Activated CD4-positive, alpha-beta T cell treated with anti-CD3 and anti-CD28 coated beads for 36 hours (primary cell): ENCODE results near the gene LTB. TPM values are rescaled to one million over a fixed set of nuclear protein-coding genes. Genes with fewer than 3 reads are reported as not detected.

Source experiments
- ATAC-seq: fragments of 200-7000 bp; cut with Tn5 transposase; one replicate; pipeline ENCODE4 v1.10.0; 2021; ENCODE audit warnings: mild to moderate bottlenecking, moderate library complexity
- CTCF ChIA-PET: fragments of 350-600 bp; sonication (Branson Sonifier 250); formaldehyde crosslinking; loops from one replicate; lab custom pipeline; 2021; ENCODE audit warnings: antibody characterized with exemption; lab: Charles Lee
- POLR2A ChIA-PET: fragments of 350-600 bp; sonication (Branson Sonifier 250); formaldehyde crosslinking; loops from one replicate; lab custom pipeline; 2021; ENCODE audit warnings: antibody characterized with exemption, inconsistent platforms; lab: Charles Lee
- DNase-seq: peaks from one replicate; pipeline ENCODE4 v3.0.0-alpha.2; 2020
- H3K27ac Mint-ChIP-seq: one replicate; pipeline ENCODE4 v1.8.0; 2021; ENCODE audit warnings: mixed read lengths
- H3K27me3 Mint-ChIP-seq: one replicate; pipeline ENCODE4 v1.8.0; 2021; ENCODE audit warnings: mixed read lengths
- H3K36me3 Mint-ChIP-seq: one replicate; pipeline ENCODE4 v1.8.0; 2021; ENCODE audit warnings: low read depth, mixed read lengths
- H3K4me1 Mint-ChIP-seq: one replicate; pipeline ENCODE4 v1.8.0; 2021; ENCODE audit warnings: mixed read lengths
- H3K4me3 Mint-ChIP-seq: one replicate; pipeline ENCODE4 v1.8.0; 2021; ENCODE audit warnings: mild to moderate bottlenecking, moderate library complexity, mixed read lengths
- H3K9me3 Mint-ChIP-seq: one replicate; pipeline ENCODE4 v1.8.0; 2021; ENCODE audit warnings: low read depth, mixed read lengths
- intact Hi-C, 2 experiments: fragments of 100-400 bp; cut with DNase I in 1 of 2; cut with micrococcal nuclease in 1 of 2; formaldehyde crosslinking; loops; one replicate each; pipeline versions ENCODE4 v1.14.2 to v1.15.1; 2022 to 2024; cut with DNase I, micrococcal nuclease
- total RNA-seq, 2 experiments: library from RNA; stranded (reverse); gene quantifications; one replicate each; pipeline ENCODE4 v1.2.3, GENCODE V29; 2021

Gene LTB
- 10 to 100 TPM; 44.9 to 73.3 TPM for total RNA-seq

GRCh38 chr6:31582230-31582643 is at the start of gene LTB:
TSS of gene LTB (minus strand) at chr6:31582424. CDS start at chr6:31582417, 7 bp downstream.
- ChIA-PET POLR2A (interaction anchor here (0.9 to 1.7 kb wide), 6 partner anchors 8 to 42 kb away, joined by 3 to 8 read pairs (median 4); partner anchors contain the start of gene DDX39B), CTCF (interaction anchor here (0.8 to 28.5 kb wide), 9 partner anchors 6 to 412 kb away, joined by 3 to 873 read pairs (median 5); partner anchors contain the start of genes ATP6V1G2, DDX39B, LST1 and LTA)
- intact Hi-C loops, result no loop called here
- Mint-ChIP-seq H3K27me3 (no peaks in the 10 kb centered on the region), H3K27ac (peak within 1 kb of the TSS; percentile 97), H3K4me1 (peaks cover 65% of the 10 kb centered on the region), H3K36me3 (peaks cover 28% of the 10 kb centered on the region), H3K4me3 (peak within 1 kb of the TSS; percentile 97), H3K9me3 (no peaks in the 10 kb centered on the region)
- ATAC-seq (peak; percentile 8), DNase-seq (peak; percentile 60)

- Mint-ChIP-seq H3K27ac (no peak overlapping the region), H3K4me1 (no peaks in the 10 kb centered on the region), H3K27me3 (no peaks in the 10 kb centered on the region), H3K36me3 (peaks cover 81% of the 10 kb centered on the region), H3K4me3 (no peak overlapping the region), H3K9me3 (no peaks in the 10 kb centered on the region)
- intact Hi-C loops, result no loop called here
- CTCF ChIA-PET, result no interaction called here
- no peak for DNase-seq
- POLR2A ChIA-PET, result no interaction called here
- ATAC-seq, result no peak
These were observed 49.6 kb upstream of the LTB start for GRCh38 chr6:31631681-31632278.

- Mint-ChIP-seq H3K4me3 (no peak overlapping the region), H3K9me3 (no peaks in the 10 kb centered on the region), H3K36me3 (peaks cover 81% of the 10 kb centered on the region), H3K4me1 (no peaks in the 10 kb centered on the region), H3K27ac (no peak overlapping the region), H3K27me3 (no peaks in the 10 kb centered on the region)
- intact Hi-C loops, result no loop called here
- ChIA-PET CTCF (no interaction called here), POLR2A (no interaction called here)
- no peak for ATAC-seq
- DNase-seq, result no peak
These were observed 49.0 kb upstream of the LTB start for GRCh38 chr6:31631209-31631608.

- H3K4me1 Mint-ChIP-seq, result no peaks in the 10 kb centered on the region
- intact Hi-C loops, result no loop called here
- H3K4me3 Mint-ChIP-seq, result no peak overlapping the region
- H3K27me3 Mint-ChIP-seq, result no peaks in the 10 kb centered on the region
- ChIA-PET POLR2A (interaction anchor here (5.1 kb wide), 1 partner anchor 9 kb away, joined by 29 read pairs; no protein-coding TSS in a partner anchor), CTCF (interaction anchor here (0.7 kb wide), 1 partner anchor 24 kb away, joined by 3 read pairs; no protein-coding TSS in a partner anchor)
- no peaks in the 10 kb centered on the region for H3K9me3 Mint-ChIP-seq
- no peak for ATAC-seq
- H3K36me3 Mint-ChIP-seq, result peaks cover 83% of the 10 kb centered on the region
- peak overlapping the region; percentile 7 for H3K27ac Mint-ChIP-seq
- no peak for DNase-seq
These were observed 48.1 kb upstream of the LTB start for GRCh38 chr6:31630177-31630934.

GRCh38 chr6:31629014-31629413 is 46.8 kb upstream of the LTB start:
- CTCF ChIA-PET, result interaction anchor here (1.4 kb wide), 1 partner anchor 11 kb away, joined by 3 read pairs; no protein-coding TSS in a partner anchor
- POLR2A ChIA-PET, result interaction anchor here (5.1 kb wide), 1 partner anchor 10 kb away, joined by 29 read pairs; no protein-coding TSS in a partner anchor
- Mint-ChIP-seq H3K4me1 (no peaks in the 10 kb centered on the region), H3K36me3 (peaks cover 87% of the 10 kb centered on the region), H3K27me3 (no peaks in the 10 kb centered on the region), H3K27ac (no peak overlapping the region), H3K4me3 (no peak overlapping the region), H3K9me3 (no peaks in the 10 kb centered on the region)
- DNase-seq, result no peak
- no peak for ATAC-seq
- intact Hi-C loops, result no loop called here

- Mint-ChIP-seq H3K36me3 (peaks cover 84% of the 10 kb centered on the region), H3K4me3 (no peak overlapping the region), H3K9me3 (no peaks in the 10 kb centered on the region), H3K27ac (no peak overlapping the region), H3K27me3 (no peaks in the 10 kb centered on the region), H3K4me1 (peaks cover 2% of the 10 kb centered on the region)
- ChIA-PET POLR2A (interaction anchor here (0.6 to 5.1 kb wide), 2 partner anchors 11 to 24 kb away, joined by 3 to 29 read pairs; no protein-coding TSS in a partner anchor), CTCF (interaction anchor here (1.4 kb wide), 2 partner anchors 12 to 163 kb away, joined by 3 read pairs; no protein-coding TSS in a partner anchor)
- intact Hi-C loops, result no loop called here
- DNase-seq (no peak), ATAC-seq (no peak)
These were observed 45.6 kb upstream of the LTB start for GRCh38 chr6:31627690-31628287.

GRCh38 chr6:31626952-31627351 is 44.7 kb upstream of the LTB start:
- CTCF ChIA-PET, result interaction anchor here (0.7 to 1.4 kb wide), 2 partner anchors 28 to 164 kb away, joined by 3 to 4 read pairs; no protein-coding TSS in a partner anchor
- Mint-ChIP-seq H3K9me3 (no peaks in the 10 kb centered on the region), H3K27ac (peak overlapping the region; percentile 59), H3K36me3 (peaks cover 87% of the 10 kb centered on the region), H3K4me3 (no peak overlapping the region), H3K27me3 (no peaks in the 10 kb centered on the region), H3K4me1 (peaks cover 11% of the 10 kb centered on the region)
- POLR2A ChIA-PET, result interaction anchor here (0.6 to 5.1 kb wide), 5 partner anchors 9 to 68 kb away, joined by 3 to 29 read pairs (median 3); no protein-coding TSS in a partner anchor
- intact Hi-C loops, result no loop called here
- ATAC-seq, result no peak
- no peak for DNase-seq

GRCh38 chr6:31624070-31624469 is 41.8 kb upstream of the LTB start:
- ATAC-seq (no peak), DNase-seq (no peak)
- Mint-ChIP-seq H3K4me1 (peaks cover 24% of the 10 kb centered on the region), H3K36me3 (peaks cover 78% of the 10 kb centered on the region), H3K4me3 (no peak overlapping the region), H3K27ac (no peak overlapping the region), H3K27me3 (no peaks in the 10 kb centered on the region), H3K9me3 (no peaks in the 10 kb centered on the region)
- intact Hi-C loops, result no loop called here
- CTCF ChIA-PET, result interaction anchor here (1.8 kb wide), 1 partner anchor 26 kb away, joined by 11 read pairs; no protein-coding TSS in a partner anchor
- POLR2A ChIA-PET, result interaction anchor here (0.7 kb wide), 1 partner anchor 141 kb away, joined by 3 read pairs; no protein-coding TSS in a partner anchor

- POLR2A ChIA-PET, result interaction anchor here (0.6 to 2.8 kb wide), 9 partner anchors 12 to 117 kb away, joined by 3 to 11 read pairs (median 4); partner anchors contain the start of gene MSH5
- H3K27ac Mint-ChIP-seq, result peak overlapping the region; percentile 99
- H3K4me1 Mint-ChIP-seq, result peaks cover 31% of the 10 kb centered on the region
- H3K9me3 Mint-ChIP-seq, result no peaks in the 10 kb centered on the region
- CTCF ChIA-PET, result interaction anchor here (0.8 to 1.8 kb wide), 3 partner anchors 16 to 39 kb away, joined by 4 to 8 read pairs (median 8); no protein-coding TSS in a partner anchor
- intact Hi-C loops, result no loop called here
- no peak for DNase-seq
- H3K36me3 Mint-ChIP-seq, result peaks cover 68% of the 10 kb centered on the region
- ATAC-seq, result no peak
- no peaks in the 10 kb centered on the region for H3K27me3 Mint-ChIP-seq
- H3K4me3 Mint-ChIP-seq, result peak overlapping the region; percentile 95
These were observed 40.5 kb upstream of the LTB start for GRCh38 chr6:31622684-31623091.

GRCh38 chr6:31621991-31622390 is 39.8 kb upstream of the LTB start:
- ChIA-PET POLR2A (interaction anchor here (0.5 to 2.8 kb wide), 9 partner anchors 17 to 893 kb away, joined by 3 to 11 read pairs (median 4); partner anchors contain the start of genes BAG6, GPANK1 and MSH5), CTCF (interaction anchor here (0.7 to 1.8 kb wide), 5 partner anchors 17 to 188 kb away, joined by 3 to 8 read pairs (median 3); partner anchors contain the start of gene DDX39B)
- Mint-ChIP-seq H3K4me1 (peaks cover 32% of the 10 kb centered on the region), H3K4me3 (peak overlapping the region; percentile 95), H3K27ac (peak overlapping the region; percentile 99), H3K27me3 (no peaks in the 10 kb centered on the region), H3K9me3 (no peaks in the 10 kb centered on the region), H3K36me3 (peaks cover 61% of the 10 kb centered on the region)
- intact Hi-C loops, result loop anchor here (2.0 kb wide), 7 partner anchors 39 to 1233 kb away; partner anchors contain the start of genes ATP6V1G2 (in 1 of the 2), C6orf47 (in 1 of the 2), MRPS18B (in 1 of the 2) and NFKBIL1 (in 1 of the 2)
- no peak for ATAC-seq
- no peak for DNase-seq
